GM21825 (cell line): ENCODE data around the gene FXYD2.

Source experiments
- ATAC-seq: cut with Tn5 transposase; IDR thresholded peaks from one replicate; pipeline ENCODE4 v1.9.1; 2021; ENCODE audit warnings: mild to moderate bottlenecking, moderate library complexity; ENCODE audit not compliant: unreplicated experiment

Gene FXYD2

GRCh38 chr11:117859061-117859460 lies 34.5 kb upstream of the FXYD2 start:
- no peak for ATAC-seq

- no peak for ATAC-seq
Measured at GRCh38 chr11:117857734-117858414, 33.3 kb upstream of the FXYD2 start.

GRCh38 chr11:117855912-117856651 lies 31.5 kb upstream of the FXYD2 start:
- no peak for ATAC-seq

GRCh38 chr11:117855186-117855845 lies 30.8 kb upstream of the FXYD2 start:
- ATAC-seq = no peak

GRCh38 chr11:117852309-117852708 lies 27.8 kb upstream of the FXYD2 start:
- ATAC-seq = no peak

- no peak for ATAC-seq
Measured at GRCh38 chr11:117851852-117852251, 27.3 kb upstream of the FXYD2 start.

- no peak for ATAC-seq
Measured at GRCh38 chr11:117851106-117851505, 26.6 kb upstream of the FXYD2 start.

GRCh38 chr11:117849781-117850414 lies 25.4 kb upstream of the FXYD2 start:
- ATAC-seq = no peak

GRCh38 chr11:117843666-117844484 lies 19.3 kb upstream of the FXYD2 start:
- ATAC-seq = no peak

GRCh38 chr11:117842131-117842941 lies 17.8 kb upstream of the FXYD2 start:
- no peak for ATAC-seq

GRCh38 chr11:117841551-117842031 lies 17.0 kb upstream of the FXYD2 start:
- ATAC-seq = no peak

- no peak for ATAC-seq
Measured at GRCh38 chr11:117840881-117841550, 16.5 kb upstream of the FXYD2 start.

GRCh38 chr11:117839936-117840813 lies 15.6 kb upstream of the FXYD2 start:
- ATAC-seq = no peak

GRCh38 chr11:117839380-117839881 lies 14.9 kb upstream of the FXYD2 start:
- no peak for ATAC-seq

- ATAC-seq = no peak
Measured at GRCh38 chr11:117838901-117839300, 14.4 kb upstream of the FXYD2 start.

GRCh38 chr11:117837791-117838190 lies 13.2 kb upstream of the FXYD2 start:
- no peak for ATAC-seq

- no peak for ATAC-seq
Measured at GRCh38 chr11:117837070-117837776, 12.7 kb upstream of the FXYD2 start.
